WTC11 (cell line): ENCODE results near the gene NGDN. TPM values are rescaled to one million over a fixed set of nuclear protein-coding genes. Genes with fewer than 3 reads are reported as not detected.
A peak's percentile ranks its signal among the peaks of the same experiment; 100 is the strongest.

Experiments
- ATAC-seq: fragments of 200-7000 bp; cut with Tn5 transposase; 2 replicates; pipeline ENCODE4 v1.10.0; 2021; ENCODE audit warnings: mild to moderate bottlenecking, moderate library complexity
- CTCF ChIA-PET: fragments of 300-600 bp; sonication (Branson Sonifier 250); formaldehyde crosslinking; loops from one replicate; lab custom pipeline; 2021; ENCODE audit warnings: antibody characterized with exemption; lab: Charles Lee
- POLR2A ChIA-PET: fragments of 350-600 bp; sonication (Branson Sonifier 250); formaldehyde crosslinking; loops from one replicate; lab custom pipeline; 2021; ENCODE audit warnings: antibody characterized with exemption; lab: Charles Lee
- DNase-seq: peaks from one replicate; pipeline ENCODE4 v3.0.0; 2021; ENCODE audit warnings: low spot score
- H3K27ac Mint-ChIP-seq: 2 replicates; pipeline ENCODE4 v1.8.0; 2021; ENCODE audit warnings: mixed read lengths
- H3K27me3 Mint-ChIP-seq: 2 replicates; pipeline ENCODE4 v1.8.0; 2021; ENCODE audit warnings: low read depth, mild to moderate bottlenecking, moderate library complexity, mixed read lengths
- H3K36me3 Mint-ChIP-seq: 2 replicates; pipeline ENCODE4 v1.8.0; 2021; ENCODE audit warnings: mixed read lengths
- H3K4me1 Mint-ChIP-seq: 2 replicates; pipeline ENCODE4 v1.8.0; 2022; ENCODE audit warnings: mixed read lengths
- H3K4me3 Mint-ChIP-seq: 2 replicates; pipeline ENCODE4 v1.8.0; 2021; ENCODE audit warnings: mild to moderate bottlenecking, moderate library complexity, mixed read lengths
- H3K9me3 Mint-ChIP-seq: 2 replicates; pipeline ENCODE4 v1.8.0; 2021; ENCODE audit warnings: mixed read lengths
- ATF1 ChIP-seq: sonication (generic); formaldehyde crosslinking; IDR thresholded peaks from 2 replicates; pipeline ENCODE4 v1.8.1; 2023; ENCODE audit warnings: mild to moderate bottlenecking, moderate library complexity, missing genetic modification reagents
- ATF3 ChIP-seq: sonication (generic); formaldehyde crosslinking; conservative IDR thresholded peaks from 2 replicates; pipeline ENCODE4 v1.8.1; 2022; ENCODE audit warnings: mild to moderate bottlenecking, missing genetic modification reagents
- E2F4 ChIP-seq: sonication (generic); formaldehyde crosslinking; IDR thresholded peaks from 2 replicates; pipeline ENCODE4 v1.8.1; 2022; ENCODE audit warnings: low read depth, mild to moderate bottlenecking, moderate library complexity, missing genetic modification reagents, borderline replicate concordance
- ETV6 ChIP-seq: sonication (generic); formaldehyde crosslinking; IDR thresholded peaks from 2 replicates; pipeline ENCODE4 v1.8.1; 2022; ENCODE audit warnings: mild to moderate bottlenecking, missing genetic modification reagents
- GABPB1 ChIP-seq: sonication (generic); formaldehyde crosslinking; IDR thresholded peaks from 2 replicates; pipeline ENCODE4 v1.8.1; 2023; ENCODE audit warnings: mild to moderate bottlenecking, missing genetic modification reagents
- HMGA2 ChIP-seq: fragments of 250-450 bp; sonication (Bioruptor Pico); IDR thresholded peaks from 2 replicates; pipeline ENCODE4 v1.4.0; 2021; ENCODE audit warnings: mild to moderate bottlenecking, moderate library complexity
- IRF1 ChIP-seq: sonication (generic); formaldehyde crosslinking; IDR thresholded peaks from 2 replicates; pipeline ENCODE4 v1.8.0; 2023; ENCODE audit warnings: missing genetic modification reagents
- JUN ChIP-seq: sonication (generic); formaldehyde crosslinking; IDR thresholded peaks from 2 replicates; pipeline ENCODE4 v1.8.0; 2023; ENCODE audit warnings: mild to moderate bottlenecking, missing genetic modification reagents
- KAT7 ChIP-seq: sonication (generic); formaldehyde crosslinking; IDR thresholded peaks from 2 replicates; pipeline ENCODE4 v1.8.1; 2023; ENCODE audit warnings: missing genetic modification reagents, mild to moderate bottlenecking, borderline replicate concordance
- MXD4 ChIP-seq: fragments of 250-450 bp; sonication (Bioruptor Pico); IDR thresholded peaks from 2 replicates; pipeline ENCODE4 v1.8.0; 2021; ENCODE audit warnings: mild to moderate bottlenecking, moderate library complexity, borderline replicate concordance
- NFATC4 ChIP-seq: fragments of 250-450 bp; sonication (Bioruptor Pico); IDR thresholded peaks from 2 replicates; pipeline ENCODE4 v1.9.0; 2021; ENCODE audit warnings: mild to moderate bottlenecking
- NFE2L1 ChIP-seq: sonication (generic); formaldehyde crosslinking; IDR thresholded peaks from 2 replicates; pipeline ENCODE4 v1.8.1; 2023; ENCODE audit warnings: missing genetic modification reagents
- PREB ChIP-seq: sonication (generic); formaldehyde crosslinking; IDR thresholded peaks from 2 replicates; pipeline ENCODE4 v1.8.1; 2022; ENCODE audit warnings: mild to moderate bottlenecking, missing genetic modification reagents, moderate library complexity, borderline replicate concordance
- SP1 ChIP-seq: sonication (generic); formaldehyde crosslinking; conservative IDR thresholded peaks from 2 replicates; pipeline ENCODE4 v1.8.1; 2022; ENCODE audit warnings: missing genetic modification reagents
- USF1 ChIP-seq: sonication (generic); formaldehyde crosslinking; IDR thresholded peaks from 2 replicates; pipeline ENCODE4 v1.8.0; 2022; ENCODE audit warnings: mild to moderate bottlenecking, missing genetic modification reagents
- USF2 ChIP-seq: sonication (generic); formaldehyde crosslinking; IDR thresholded peaks from 2 replicates; pipeline ENCODE4 v1.8.1; 2023; ENCODE audit warnings: mild to moderate bottlenecking, missing genetic modification reagents, moderate library complexity
- ZNF121 ChIP-seq: sonication (generic); formaldehyde crosslinking; IDR thresholded peaks from 2 replicates; pipeline ENCODE4 v1.8.0; 2023; ENCODE audit warnings: missing genetic modification reagents
- ZNF219 ChIP-seq: sonication (generic); formaldehyde crosslinking; IDR thresholded peaks from 2 replicates; pipeline ENCODE4 v1.8.0; 2023; ENCODE audit warnings: missing genetic modification reagents, mild to moderate bottlenecking, borderline replicate concordance
- total RNA-seq: library from RNA; stranded (reverse); gene quantifications from 3 replicates; pipeline ENCODE4 v1.2.3, GENCODE V29; 2021

Gene NGDN
- total RNA-seq, 1 experiment from 2014 or later, result 45.5 TPM

- no peak for TF ChIP-seq USF1 (CRISPR knock-in tag)
- TF ChIP-seq ZNF121 (CRISPR knock-in tag), result no peak
- peak; percentile 39; the same call in 1 of the 2 replicates for TF ChIP-seq NFE2L1 (CRISPR knock-in tag)
Observed at GRCh38 chr14:23483236-23483854, 13.8 kb downstream of the NGDN start (continued).

- POLR2A ChIA-PET, result interaction anchor here (0.5 to 6.0 kb wide), 7 partner anchors 9 to 122 kb away, joined by 3 to 73 read pairs (median 5); partner anchors contain the start of gene THTPA
- Mint-ChIP-seq H3K4me1 (peaks cover 64% of the 10 kb centered on the region), H3K27ac (peak overlapping the region; percentile 90), H3K36me3 (no peaks in the 10 kb centered on the region), H3K27me3 (no peaks in the 10 kb centered on the region; the same call in 1 of the 2 replicates)
- CTCF ChIA-PET, result interaction anchor here (0.7 to 13.9 kb wide), 15 partner anchors 9 to 623 kb away, joined by 3 to 377 read pairs (median 6); partner anchors contain the start of genes AP1G2, THTPA and ZFHX2
- peak; percentile 22 for ATAC-seq
- 0 out of 2 replicates have a peak, but pooled peaks have one; percentile 6 for TF ChIP-seq USF2 (CRISPR knock-in tag)
- TF ChIP-seq NFATC4 (CRISPR knock-in tag), result no peak
- TF ChIP-seq, all 79 proteins: peak for 1
- no peaks in the 10 kb centered on the region for H3K9me3 Mint-ChIP-seq
- no peak overlapping the region for H3K4me3 Mint-ChIP-seq
- DNase-seq, result no peak
Observed at GRCh38 chr14:23485326-23485725, 15.8 kb downstream of the NGDN start.

- CTCF ChIA-PET, result interaction anchor here (0.9 to 13.9 kb wide), 10 partner anchors 8 to 103 kb away, joined by 3 to 377 read pairs (median 6); partner anchors contain the start of genes AP1G2 and THTPA
Observed at GRCh38 chr14:23486036-23486435, 16.5 kb downstream of the NGDN start.

GRCh38 chr14:23487216-23487615 lies 17.7 kb downstream of the NGDN start:
- ChIA-PET CTCF (interaction anchor here (6.8 to 13.9 kb wide), 2 partner anchors 52 to 73 kb away, joined by 181 to 377 read pairs; no protein-coding TSS in a partner anchor), POLR2A (no interaction called here)
- no peaks in the 10 kb centered on the region for H3K9me3 Mint-ChIP-seq
- H3K36me3 Mint-ChIP-seq, result no peaks in the 10 kb centered on the region
- H3K27ac Mint-ChIP-seq, result no peak overlapping the region
- no peaks in the 10 kb centered on the region; the same call in 1 of the 2 replicates for H3K27me3 Mint-ChIP-seq
- peaks cover 52% of the 10 kb centered on the region for H3K4me1 Mint-ChIP-seq
- TF ChIP-seq SP1 (CRISPR knock-in tag), result no peak
- no peak for TF ChIP-seq ATF3
- no peak for TF ChIP-seq GABPB1
- TF ChIP-seq ETV6 (CRISPR knock-in tag), result no peak
- TF ChIP-seq JUN (CRISPR knock-in tag), result no peak
- TF ChIP-seq MXD4, result no peak
- no peak for TF ChIP-seq KAT7 (CRISPR knock-in tag)
- TF ChIP-seq ATF1 (CRISPR knock-in tag), result no peak
- no peak for TF ChIP-seq E2F4 (CRISPR knock-in tag)
- no peak for TF ChIP-seq ZNF219 (CRISPR knock-in tag)
- no peak for TF ChIP-seq HMGA2
- no peak for TF ChIP-seq PREB
- no peak for TF ChIP-seq USF1 (CRISPR knock-in tag)
- DNase-seq (no peak), ATAC-seq (no peak)
- no peak overlapping the region for H3K4me3 Mint-ChIP-seq

More at GRCh38 chr14:23486036-23486435, 16.5 kb downstream of the NGDN start:
- POLR2A ChIA-PET, result interaction anchor here (1.8 to 6.0 kb wide), 2 partner anchors 34 to 53 kb away, joined by 5 to 73 read pairs; no protein-coding TSS in a partner anchor
- H3K4me1 Mint-ChIP-seq, result peaks cover 64% of the 10 kb centered on the region
- TF ChIP-seq NFATC4 (CRISPR knock-in tag) (no peak), ZNF219 (CRISPR knock-in tag) (no peak), IRF1 (no peak)
- TF ChIP-seq, all 79 proteins: peak for 0
- H3K27me3 Mint-ChIP-seq, result no peaks in the 10 kb centered on the region; the same call in 1 of the 2 replicates
- peak overlapping the region; percentile 93 for H3K27ac Mint-ChIP-seq
- H3K36me3 Mint-ChIP-seq, result no peaks in the 10 kb centered on the region
- H3K9me3 Mint-ChIP-seq, result no peaks in the 10 kb centered on the region
- H3K4me3 Mint-ChIP-seq, result no peak overlapping the region
- DNase-seq (no peak), ATAC-seq (no peak)
